LoVo (cell line): ENCODE measurements around the gene DBP.

Experiments used
- DNase-seq: peaks from one replicate; pipeline ENCODE4 v3.0.0-alpha.2; 2016; ENCODE audit warnings: low spot score

Gene DBP

GRCh38 chr19:48609571-48610108 lies 27.5 kb downstream of the DBP start:
- no peak for DNase-seq

GRCh38 chr19:48608798-48609263 lies 28.3 kb downstream of the DBP start:
- DNase-seq = peak; percentile 36

- DNase-seq = no peak
These were observed 29.8 kb downstream of the DBP start for GRCh38 chr19:48607359-48607755.

DNA sequence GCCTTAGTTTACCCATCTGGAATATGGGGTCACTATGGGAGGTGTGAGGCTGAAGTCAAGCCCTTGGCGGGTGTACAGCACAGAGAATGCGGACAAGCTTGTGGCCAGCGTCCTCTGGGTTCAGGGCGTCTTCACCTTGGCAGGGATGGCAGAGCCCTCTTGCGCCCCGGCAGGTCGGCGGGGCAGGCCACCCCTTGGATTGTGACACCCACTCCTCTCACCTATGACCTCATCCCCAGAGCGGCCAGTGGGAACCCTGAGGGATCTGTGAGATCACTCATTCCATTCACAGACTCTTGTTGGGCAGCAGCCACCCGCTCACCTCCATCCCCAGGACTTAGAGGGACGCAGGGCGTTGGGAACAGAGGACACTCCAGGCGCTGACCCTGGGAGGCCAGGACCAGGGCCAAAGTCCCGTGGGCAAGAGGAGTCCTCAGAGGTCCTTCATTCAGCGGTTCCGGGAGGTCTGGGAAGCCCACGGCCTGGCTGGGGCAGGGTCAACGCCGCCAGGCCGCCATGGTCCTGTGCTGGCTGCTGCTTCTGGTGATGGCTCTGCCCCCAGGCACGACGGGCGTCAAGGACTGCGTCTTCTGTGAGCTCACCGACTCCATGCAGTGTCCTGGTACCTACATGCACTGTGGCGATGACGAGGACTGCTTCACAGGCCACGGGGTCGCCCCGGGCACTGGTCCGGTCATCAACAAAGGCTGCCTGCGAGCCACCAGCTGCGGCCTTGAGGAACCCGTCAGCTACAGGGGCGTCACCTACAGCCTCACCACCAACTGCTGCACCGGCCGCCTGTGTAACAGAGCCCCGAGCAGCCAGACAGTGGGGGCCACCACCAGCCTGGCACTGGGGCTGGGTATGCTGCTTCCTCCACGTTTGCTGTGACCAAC lies 30.5 kb downstream of the DBP start, which contains the start of gene SPACA4:
Gene SPACA4 (plus strand): TSS at position 280 of the 896 bp plus-strand sequence. CDS start 237 bp downstream, at position 517.
- no peak for DNase-seq

GRCh38 chr19:48603850-48604249 lies 33.3 kb downstream of the DBP start:
- DNase-seq = no peak

- no peak for DNase-seq
These were observed 33.7 kb downstream of the DBP start for GRCh38 chr19:48603449-48603848.

- DNase-seq = no peak
These were observed 34.2 kb downstream of the DBP start for GRCh38 chr19:48603001-48603400.

DNA sequence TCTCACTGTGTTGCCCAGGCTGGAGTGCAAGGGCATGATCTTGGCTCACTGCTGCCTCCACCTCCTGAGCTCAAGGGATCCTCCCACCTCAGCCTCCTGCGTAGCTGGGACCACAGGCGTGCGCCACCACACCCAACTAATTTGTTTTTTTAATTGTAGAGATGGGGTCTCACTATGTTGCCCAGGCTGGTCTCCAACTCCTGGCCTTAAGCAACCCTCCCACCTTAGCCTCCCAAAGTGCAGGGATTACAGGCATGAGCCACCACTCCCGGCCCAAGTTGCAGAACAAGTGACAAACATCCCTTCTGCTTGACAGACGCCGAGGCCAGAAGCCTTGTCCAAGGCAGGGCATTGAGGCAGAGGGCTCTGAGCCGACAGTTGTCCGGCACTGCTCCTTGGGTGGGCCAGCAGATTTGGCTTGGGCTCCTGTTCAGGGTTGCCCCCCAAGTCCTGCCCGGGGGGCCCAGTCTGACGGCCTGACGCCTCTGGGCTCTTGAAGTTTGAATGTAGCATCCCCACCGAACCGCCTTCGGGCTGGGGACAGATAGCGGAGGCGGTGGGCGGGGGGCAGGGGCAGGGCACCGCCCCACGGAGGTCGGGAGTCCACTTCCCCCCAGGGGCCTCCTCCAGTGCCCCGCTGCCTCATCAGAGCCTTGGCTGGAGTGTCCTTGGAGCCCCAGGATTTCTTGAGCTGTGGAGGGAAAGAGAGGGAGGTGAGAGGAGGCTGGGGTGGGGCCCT lies 36.3 kb downstream of the DBP start:
- no peak for DNase-seq

DNA sequence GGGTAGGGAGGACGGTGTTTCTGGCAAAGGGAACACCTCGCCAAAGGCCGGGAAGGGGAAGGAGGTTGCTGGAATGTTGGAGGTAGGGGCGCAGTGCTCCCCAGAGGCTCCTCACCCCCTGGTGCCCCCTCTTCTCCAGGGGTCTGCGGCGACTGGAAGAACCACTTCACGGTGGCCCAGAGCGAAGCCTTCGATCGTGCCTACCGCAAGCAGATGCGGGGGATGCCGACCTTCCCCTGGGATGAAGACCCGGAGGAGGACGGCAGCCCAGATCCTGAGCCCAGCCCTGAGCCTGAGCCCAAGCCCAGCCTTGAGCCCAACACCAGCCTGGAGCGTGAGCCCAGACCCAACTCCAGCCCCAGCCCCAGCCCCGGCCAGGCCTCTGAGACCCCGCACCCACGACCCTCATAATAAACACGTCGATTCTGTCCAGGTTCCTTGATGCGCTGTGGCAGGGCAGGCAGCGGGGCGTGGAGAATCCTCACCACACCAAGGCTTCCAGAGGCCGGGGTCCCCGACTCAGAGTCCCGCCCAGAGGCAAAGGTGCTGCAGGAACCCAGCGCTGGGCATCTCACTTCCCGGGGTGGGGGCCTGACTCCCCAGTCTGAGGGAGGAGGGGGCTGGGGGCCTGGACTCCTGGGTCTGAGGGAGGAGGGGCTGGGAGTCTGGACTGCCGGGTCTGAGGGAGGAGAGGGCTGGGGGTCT lies 38.0 kb downstream of the DBP start:
- DNase-seq = no peak

GRCh38 chr19:48596679-48597465 lies 40.3 kb downstream of the DBP start:
- no peak for DNase-seq

DNA sequence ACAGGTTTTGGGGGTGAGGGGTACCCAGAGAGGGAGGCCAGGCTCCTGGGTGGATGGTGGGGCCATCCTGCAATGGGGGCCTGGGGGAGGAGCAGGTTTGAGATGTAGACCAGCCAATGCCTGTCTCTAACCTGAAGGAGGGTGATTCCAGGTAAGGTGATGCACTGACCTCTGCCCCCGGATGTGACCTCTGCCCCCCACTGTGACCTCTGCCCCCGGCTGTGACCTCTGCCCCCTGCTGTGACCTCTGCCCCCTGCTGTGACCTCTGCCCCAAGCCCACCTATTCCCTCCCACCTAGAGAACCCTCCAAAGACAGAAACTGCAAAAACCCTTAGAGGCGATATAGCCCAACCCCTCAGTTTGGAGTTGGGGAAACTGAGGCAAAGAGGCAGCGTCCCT lies 40.9 kb downstream of the DBP start:
- DNase-seq = no peak

DNA sequence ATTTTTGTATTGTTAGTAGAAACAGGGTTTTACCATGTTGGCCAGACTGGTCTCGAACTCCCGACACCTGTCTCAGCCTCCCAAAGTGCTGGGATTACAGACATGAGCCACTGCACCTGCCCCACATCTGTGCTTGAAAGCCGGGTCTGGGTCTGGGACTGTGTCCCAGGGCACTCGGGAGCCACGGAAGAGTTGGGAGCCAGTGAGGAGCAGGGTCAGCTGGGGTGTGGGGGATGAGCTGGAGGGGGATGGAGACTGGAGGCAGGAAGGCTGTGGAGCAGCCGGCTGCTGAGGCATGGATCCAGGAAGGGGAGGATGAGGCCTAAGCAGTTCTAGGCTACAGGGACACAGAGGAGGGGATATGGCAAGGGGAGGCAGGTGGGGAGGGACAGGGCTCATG lies 41.3 kb downstream of the DBP start:
- DNase-seq = no peak

GRCh38 chr19:48595171-48595570 lies 42.0 kb downstream of the DBP start:
- no peak for DNase-seq

DNA sequence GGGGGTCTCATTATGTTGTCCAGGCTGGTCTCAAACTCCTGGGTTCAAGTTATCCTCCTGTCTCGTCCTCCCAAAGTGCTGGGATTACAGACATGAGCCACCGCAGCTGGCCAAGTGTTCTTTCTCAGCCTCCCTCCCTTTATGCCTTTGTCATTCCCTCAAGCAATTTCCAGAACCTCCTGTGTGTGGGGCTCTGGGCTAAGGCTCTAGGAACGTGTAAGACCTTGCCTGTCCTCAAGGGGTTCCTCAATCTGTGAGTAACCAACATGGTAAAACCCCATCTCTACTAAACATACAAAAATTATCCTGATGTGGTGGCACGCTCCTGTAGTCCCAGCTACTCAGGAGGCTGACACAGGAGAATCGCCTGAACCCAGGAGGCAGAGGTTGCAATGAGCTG lies 46.2 kb downstream of the DBP start:
- no peak for DNase-seq

DNA sequence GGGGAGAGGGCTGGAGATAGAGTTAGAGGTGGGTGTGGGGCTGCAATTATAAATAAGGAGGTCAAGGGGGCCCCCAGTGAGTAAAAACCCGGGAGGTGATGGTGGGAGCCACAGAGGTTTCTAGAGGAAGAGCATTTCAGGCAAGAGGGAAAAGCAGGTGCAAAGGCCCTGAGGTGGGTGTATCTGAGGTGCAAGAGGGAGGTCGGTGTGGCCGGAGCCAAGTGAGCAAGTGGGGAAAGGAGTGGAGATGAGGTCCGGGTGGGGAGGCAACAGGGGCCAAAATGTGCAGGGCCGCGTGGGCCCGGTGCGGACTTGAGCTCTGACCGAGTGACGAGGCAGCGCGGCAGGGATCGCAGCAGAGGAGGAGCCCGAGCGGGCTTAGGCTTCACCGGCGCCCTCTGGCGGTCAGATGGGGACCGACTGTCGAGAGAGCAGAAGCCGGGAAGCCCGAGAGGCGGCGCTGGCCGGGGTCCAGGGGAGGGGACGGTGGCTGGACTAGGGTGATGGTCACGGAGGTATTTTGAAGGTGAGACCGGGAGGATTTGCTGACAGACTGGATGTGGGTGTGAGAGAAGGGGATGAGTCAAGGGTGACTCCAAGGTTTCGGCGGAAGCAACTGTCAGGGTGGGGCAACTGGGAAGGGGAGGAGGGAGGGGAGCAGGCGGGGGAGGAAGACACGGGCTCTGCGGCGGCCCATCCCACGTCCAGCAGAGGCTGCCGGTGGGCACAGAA lies 48.3 kb downstream of the DBP start:
- peak; percentile 92 for DNase-seq

- DNase-seq = no peak
These were observed 49.8 kb downstream of the DBP start for GRCh38 chr19:48587387-48587786.

DNA sequence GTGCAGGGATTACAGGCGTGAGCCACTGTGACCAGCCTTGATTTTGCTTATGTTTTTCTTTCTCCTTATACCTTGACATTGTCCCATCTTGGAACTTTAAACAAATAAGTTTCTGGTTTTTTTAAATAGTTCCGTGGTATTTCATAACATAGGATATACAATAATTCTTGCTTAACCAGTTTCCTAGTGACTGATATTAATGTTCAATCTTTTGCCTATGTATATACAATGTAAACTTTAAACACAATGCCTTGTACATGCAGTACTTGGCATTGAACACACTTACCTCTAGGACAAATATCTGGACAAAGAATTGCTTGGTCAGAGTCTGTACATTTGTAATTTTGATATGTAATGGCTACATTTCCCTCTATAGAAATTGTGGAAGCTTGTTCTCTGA lies 55.0 kb downstream of the DBP start:
- no peak for DNase-seq
